HG03520 (cell line): ENCODE results near the gene MIGA2.

Experiments
- ATAC-seq: cut with Tn5 transposase; IDR thresholded peaks from one replicate; pipeline ENCODE4 v1.9.1; 2021; ENCODE audit warnings: mild to moderate bottlenecking, moderate library complexity; ENCODE audit not compliant: unreplicated experiment

The MIGA2 gene

GRCh38 chr9:129070696-129071525 is 34.5 kb downstream of the MIGA2 start:
- ATAC-seq, result no peak

- ATAC-seq, result no peak
These were observed 35.2 kb downstream of the MIGA2 start for GRCh38 chr9:129071526-129072126.

- no peak for ATAC-seq
These were observed 35.7 kb downstream of the MIGA2 start for GRCh38 chr9:129072171-129072570.

DNA sequence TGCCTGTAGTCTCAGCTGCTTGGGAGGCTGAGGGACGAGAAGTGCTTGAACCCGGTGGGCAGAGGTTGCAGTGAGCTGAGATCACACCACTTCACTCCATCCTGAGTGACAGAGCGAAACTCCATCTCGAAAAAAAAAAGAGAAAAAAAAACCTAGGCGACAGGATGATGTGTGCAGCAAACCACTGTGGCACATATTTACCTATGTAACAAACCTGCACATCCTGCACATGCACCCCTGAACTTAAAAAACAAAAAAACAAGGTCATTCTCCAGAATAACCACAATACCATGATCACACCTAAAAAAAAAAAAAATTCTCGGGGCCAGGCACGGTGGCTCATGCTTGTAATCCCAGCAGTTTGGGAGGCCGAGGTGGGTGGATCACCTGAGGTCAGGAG is 37.0 kb downstream of the MIGA2 start:
- no peak for ATAC-seq

DNA sequence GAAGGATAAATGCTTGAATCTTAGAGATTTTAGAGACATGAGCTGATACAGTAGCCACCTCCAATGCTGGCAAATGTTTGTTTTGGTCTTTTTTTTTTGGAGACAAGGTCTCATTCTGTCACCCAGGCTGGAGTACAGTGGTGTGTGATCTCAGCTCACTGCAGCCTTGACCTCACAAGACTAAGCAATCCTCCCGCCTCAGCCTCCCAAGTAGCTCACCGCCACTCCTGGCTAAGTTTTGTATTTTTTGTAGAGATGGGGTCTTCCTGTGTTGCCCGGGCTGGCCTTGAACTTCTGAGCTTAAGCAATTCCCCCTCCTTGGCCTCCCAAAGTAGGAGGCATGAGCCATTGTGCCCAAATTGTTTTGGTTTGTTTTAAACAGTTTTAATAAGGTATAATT is 37.7 kb downstream of the MIGA2 start:
- ATAC-seq, result no peak

DNA sequence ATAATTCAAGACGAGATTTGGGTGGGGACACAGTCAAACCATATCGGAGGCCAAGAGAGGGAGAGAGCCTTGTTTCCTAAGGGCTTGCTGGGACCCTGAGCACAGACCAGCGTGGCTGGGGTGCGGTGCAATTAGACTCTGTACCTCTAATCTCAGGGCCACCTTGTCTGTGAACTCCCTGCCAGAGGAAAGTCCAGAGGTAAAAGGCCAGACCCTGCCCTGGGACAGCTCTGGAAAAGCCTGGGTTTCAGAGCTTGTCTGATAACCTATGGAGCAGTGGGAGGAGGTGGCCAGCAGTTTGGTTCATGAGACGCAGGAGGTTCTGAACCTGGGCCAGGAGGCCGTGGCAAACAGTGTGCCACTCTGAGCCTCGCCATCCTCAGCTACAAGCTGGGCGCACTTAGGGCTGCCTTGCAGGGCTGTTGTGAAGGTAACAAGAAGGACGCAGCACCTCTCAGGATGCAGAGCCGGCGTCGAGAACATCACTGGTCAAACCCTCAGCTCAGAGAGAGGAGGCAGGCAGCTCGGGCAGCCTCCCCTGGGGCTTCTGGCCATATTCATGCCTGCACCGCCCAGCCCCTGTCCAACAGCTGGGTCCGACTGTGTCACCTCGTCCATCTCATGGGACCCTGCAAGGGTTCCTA is 39.7 kb downstream of the MIGA2 start:
- no peak for ATAC-seq

DNA sequence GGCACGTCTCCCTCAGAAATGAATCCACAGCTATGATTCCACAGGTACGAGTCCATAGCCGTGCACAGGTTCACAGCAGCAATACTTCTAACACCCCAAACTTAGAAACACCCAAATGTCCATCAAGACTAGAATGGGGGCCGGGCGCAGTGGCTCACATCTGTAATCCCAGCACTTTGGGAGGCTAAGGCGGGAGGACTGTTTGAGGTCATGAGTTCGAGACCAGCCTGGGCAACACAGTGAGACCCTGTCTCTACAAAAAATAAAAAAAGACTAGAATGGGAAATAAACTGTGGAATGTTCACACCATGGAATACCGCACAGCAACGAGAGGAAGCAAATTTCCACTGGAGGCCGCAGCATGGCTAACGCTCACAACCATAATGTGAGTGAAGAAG is 40.2 kb downstream of the MIGA2 start:
- no peak for ATAC-seq

GRCh38 chr9:129077236-129077635 is 40.8 kb downstream of the MIGA2 start:
- no peak for ATAC-seq

GRCh38 chr9:129078691-129079503 is 42.5 kb downstream of the MIGA2 start:
- ATAC-seq, result no peak

DNA sequence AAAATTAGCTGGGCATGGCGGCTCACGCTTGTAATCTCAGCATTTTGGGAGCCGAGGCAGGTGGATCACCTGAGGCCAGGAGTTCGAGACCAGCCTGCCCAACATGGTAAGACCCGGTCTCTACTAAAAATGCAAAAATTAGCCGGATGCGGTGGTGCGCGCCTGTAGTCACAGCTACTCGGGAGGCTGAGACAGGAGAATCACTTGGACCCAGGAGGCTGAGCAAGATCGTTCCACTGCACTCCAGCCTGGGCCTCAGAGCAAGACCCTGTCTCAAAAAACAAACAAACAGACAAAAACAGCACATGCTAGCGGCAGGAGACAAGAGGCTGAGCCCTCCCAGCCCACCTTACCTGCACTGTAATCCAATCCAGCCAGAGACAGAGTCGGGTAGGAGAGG is 43.4 kb downstream of the MIGA2 start:
- ATAC-seq, result no peak

- ATAC-seq, result no peak
These were observed 43.8 kb downstream of the MIGA2 start for GRCh38 chr9:129080298-129080600.

GRCh38 chr9:129080601-129081387 is 44.4 kb downstream of the MIGA2 start, which contains the start of gene DOLPP1:
Gene DOLPP1, plus strand, starts transcription at chr9:129081111. Its CDS starts 21 bp downstream, at chr9:129081132.
- peak; percentile 95 for ATAC-seq

DNA sequence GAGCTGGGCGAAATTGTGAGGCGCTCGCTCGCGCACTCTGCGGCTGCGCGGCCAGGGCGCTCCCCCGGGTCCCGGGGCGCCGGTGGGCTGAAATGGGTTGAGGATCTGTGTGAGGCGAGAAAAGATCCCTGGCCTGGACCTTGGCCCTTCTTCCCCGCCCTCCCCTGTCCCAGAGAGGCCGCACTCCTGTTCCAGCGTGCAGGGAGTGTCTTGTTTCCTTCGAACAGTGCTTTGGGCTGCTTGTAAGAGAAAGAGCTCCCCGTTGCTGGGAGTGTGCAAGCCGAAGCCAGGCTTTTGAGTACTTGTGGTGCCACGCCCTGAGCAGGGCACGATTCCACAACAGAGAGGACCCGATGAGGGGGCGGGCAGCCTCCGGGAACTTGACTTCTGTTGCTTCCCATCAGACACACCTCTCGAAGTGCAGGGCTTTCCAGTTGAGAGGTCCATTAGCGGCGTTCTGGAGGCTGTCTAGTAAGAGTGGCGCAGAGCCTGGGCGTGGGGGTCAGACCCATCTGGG is 45.0 kb downstream of the MIGA2 start:
- ATAC-seq, result no peak

DNA sequence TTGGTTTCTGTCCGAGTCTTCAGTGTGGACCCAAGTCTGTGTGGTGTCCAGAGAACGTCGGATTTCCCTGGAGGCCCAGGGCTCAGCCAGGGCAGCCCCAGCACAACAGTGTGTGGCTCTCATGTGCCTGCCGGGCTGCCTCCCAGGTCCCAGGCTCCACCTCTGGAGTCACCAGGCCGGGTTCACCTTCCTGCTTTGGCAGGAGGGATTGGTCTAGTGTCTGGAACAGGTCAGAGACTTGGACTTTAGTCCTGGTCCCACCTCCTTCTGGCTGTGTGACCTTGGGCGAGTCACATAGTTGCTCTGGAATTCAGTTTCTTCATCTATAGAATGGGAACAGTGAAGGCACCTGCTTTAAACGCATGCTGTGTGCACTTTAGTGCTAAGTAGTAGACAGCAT is 47.7 kb downstream of the MIGA2 start:
- no peak for ATAC-seq

DNA sequence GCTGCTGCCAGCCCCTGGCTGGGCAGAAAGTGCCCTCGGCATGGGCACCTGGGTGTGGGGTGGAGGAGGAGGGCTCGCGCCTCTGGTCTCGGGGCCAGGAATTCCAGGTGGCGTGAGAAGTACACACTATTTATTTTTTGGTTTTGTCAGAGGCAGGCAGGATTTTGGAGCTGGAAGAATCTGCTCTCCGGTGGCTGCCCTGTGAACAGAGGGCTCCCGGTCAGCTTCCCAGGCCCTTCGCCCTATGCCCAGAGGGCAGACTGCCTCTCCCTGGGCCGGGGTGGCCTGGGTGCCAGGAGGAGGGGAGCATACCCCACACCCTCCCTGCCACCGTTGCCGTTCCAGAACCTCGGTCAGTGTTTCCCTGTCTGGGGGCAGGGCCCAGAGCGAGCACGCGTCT is 52.8 kb downstream of the MIGA2 start:
- no peak for ATAC-seq

DNA sequence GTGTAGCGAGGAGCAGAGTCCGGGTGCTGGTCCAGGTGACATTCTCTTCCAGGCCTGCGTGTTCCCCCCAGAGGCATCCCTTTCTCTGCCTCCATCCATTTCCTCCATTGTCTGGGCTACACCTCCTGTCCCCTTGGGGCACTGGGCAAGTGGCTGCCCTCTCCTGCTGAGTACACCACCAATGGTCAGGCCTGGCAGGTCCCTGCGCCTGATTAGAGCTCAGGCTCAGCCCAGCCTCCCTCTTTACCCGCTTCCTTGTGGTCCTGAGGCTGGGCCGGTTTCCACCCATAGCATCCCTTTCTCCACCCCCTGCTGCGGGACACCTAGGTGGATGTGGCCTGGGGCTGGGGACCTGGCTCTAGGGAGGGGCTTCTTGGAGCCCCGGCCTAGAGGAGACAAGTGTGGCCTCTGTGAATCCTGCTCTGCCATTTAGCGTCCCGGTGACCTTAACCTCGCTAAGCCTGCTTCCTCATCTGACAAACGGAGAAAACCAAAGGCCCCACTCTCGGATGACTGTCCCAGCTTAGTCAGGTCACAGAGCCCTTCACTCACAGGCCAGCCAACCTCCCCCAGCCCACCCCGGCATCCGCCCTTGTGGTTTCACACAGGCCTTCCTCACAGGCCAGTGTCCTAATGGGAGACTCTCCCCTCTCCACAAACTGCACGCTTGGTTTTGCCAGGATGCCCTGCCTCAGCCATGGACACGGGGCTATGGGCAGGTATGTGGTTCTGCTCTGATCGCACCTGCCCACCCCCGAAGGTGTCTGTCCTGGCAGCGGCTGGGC is 57.4 kb downstream of the MIGA2 start:
- ATAC-seq, result no peak

- no peak for ATAC-seq
These were observed 58.2 kb downstream of the MIGA2 start for GRCh38 chr9:129094387-129095169.

DNA sequence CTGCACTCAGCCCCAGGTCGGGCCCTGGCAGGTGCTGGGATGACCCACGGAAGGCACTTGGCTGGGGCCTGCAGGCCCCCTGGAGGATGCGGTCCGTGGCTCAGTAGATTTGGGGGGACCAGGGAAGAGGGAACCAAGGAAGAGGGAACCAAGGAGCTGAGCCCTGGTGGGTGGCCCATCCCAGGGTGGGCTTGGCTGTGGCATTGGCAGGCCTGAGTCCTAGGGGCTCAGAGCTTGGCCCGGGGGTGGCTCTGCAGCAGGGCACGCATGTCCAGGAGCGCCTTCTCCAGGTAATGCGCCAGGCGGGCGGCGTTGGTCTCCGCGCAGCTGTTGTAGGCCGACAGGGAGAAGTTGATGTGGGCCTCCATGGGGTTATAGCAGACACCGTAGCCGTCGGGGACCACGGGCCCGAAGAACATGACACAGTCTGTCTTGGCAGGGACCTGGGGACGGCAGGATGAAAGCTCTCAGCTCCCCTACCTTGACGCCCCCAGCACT is 58.8 kb downstream of the MIGA2 start:
- ATAC-seq, result no peak

DNA sequence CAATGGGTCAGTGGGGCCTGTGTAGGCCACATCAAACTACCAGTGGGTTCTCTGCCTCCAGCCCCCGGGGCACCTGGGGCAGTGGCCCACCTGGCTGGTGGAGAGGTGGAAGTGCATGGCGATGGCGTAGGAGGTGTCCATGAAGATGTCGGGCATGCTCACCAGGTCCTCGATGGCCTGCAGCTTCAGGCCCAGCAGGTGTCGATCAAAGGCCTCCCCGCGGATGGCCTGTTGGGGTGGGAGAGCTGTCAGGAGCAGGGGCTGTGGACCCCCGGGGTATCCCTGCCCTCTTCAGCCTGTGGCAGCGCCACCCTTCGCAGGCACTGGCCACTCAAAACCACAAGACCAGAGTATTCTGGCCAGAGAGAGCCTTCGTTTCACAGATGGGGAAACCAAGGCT is 59.5 kb downstream of the MIGA2 start:
- no peak for ATAC-seq
